ENCODE results near the gene INTS14. TPM values are rescaled to one million over a fixed set of nuclear protein-coding genes. Genes with fewer than 3 reads are reported as not detected.

INTS14 gene
- total RNA-seq, 1 experiment from 2014 or later, result 28.3 TPM

DNA sequence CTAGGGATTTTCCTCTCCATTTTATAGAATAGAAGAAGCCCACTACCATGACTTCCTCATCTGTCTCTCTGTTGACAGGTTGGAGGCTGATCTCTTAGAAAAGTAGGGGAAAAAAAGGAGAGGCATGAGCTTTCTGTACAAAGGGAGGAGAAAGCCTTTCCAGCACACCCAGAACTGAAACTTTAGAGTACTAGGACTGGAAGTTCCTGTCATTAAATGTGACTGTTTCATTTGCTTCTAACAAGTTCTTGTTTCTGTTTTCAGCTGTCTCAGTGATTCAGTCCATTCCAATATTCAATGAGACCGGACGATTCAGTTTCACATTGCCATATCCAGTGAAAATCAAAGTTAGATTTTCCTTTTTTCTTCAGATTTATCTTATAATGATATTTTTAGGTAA lies 39.0 kb downstream of the INTS14 start:
- no peaks in the 10 kb centered on the region for H3K4me1 Mint-ChIP-seq
- ChIA-PET CTCF (no interaction called here), POLR2A (no interaction called here)
- H3K27ac Mint-ChIP-seq, result no peak overlapping the region
- no peaks in the 10 kb centered on the region for H3K27me3 Mint-ChIP-seq (ENCODE audit: low read depth)
- peaks cover 51% of the 10 kb centered on the region for H3K36me3 Mint-ChIP-seq
- TF ChIP-seq GTF2I (CRISPR knock-in tag; conservative IDR thresholded peaks at IDR 0.05) (no peak), IRF2 (CRISPR knock-in tag; IDR thresholded peaks at IDR 0.05; ENCODE audit: borderline replicate concordance, low read depth) (no peak), ZNF416 (CRISPR knock-in tag; IDR thresholded peaks at IDR 0.05) (no peak), MYBL2 (CRISPR knock-in tag; IDR thresholded peaks at IDR 0.05) (no peak), CREB1 (CRISPR knock-in tag; IDR thresholded peaks at IDR 0.05) (no peak), ZNF423 (CRISPR knock-in tag; IDR thresholded peaks at IDR 0.05) (no peak), NR1H2 (CRISPR knock-in tag; IDR thresholded peaks at IDR 0.05) (no peak), ATF1 (CRISPR knock-in tag; IDR thresholded peaks at IDR 0.05) (no peak), NFATC4 (CRISPR knock-in tag; IDR thresholded peaks at IDR 0.05) (no peak), NFE2L1 (CRISPR knock-in tag; IDR thresholded peaks at IDR 0.05) (no peak), TCF7 (CRISPR knock-in tag; IDR thresholded peaks at IDR 0.05; ENCODE audit: low read depth) (no peak), NFYB (CRISPR knock-in tag; conservative IDR thresholded peaks at IDR 0.05; ENCODE audit: low read depth) (no peak), ZNF219 (CRISPR knock-in tag; IDR thresholded peaks at IDR 0.05; ENCODE audit: borderline replicate concordance) (no peak)
- TF ChIP-seq, protein P1, sequence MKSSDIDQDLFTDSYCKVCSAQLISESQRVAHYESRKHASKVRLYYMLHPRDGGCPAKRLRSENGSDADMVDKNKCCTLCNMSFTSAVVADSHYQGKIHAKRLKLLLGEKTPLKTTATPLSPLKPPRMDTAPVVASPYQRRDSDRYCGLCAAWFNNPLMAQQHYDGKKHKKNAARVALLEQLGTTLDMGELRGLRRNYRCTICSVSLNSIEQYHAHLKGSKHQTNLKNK (CRISPR knock-in tag; IDR thresholded peaks at IDR 0.05), result no peak
- TF ChIP-seq, protein P2, sequence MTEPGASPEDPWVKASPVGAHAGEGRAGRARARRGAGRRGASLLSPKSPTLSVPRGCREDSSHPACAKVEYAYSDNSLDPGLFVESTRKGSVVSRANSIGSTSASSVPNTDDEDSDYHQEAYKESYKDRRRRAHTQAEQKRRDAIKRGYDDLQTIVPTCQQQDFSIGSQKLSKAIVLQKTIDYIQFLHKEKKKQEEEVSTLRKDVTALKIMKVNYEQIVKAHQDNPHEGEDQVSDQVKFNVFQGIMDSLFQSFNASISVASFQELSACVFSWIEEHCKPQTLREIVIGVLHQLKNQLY (CRISPR knock-in tag; IDR thresholded peaks at IDR 0.05), result no peak
- no peak for DNase-seq (ENCODE audit: low spot score)
- ATAC-seq, result no peak
- H3K9me3 Mint-ChIP-seq, result no peaks in the 10 kb centered on the region
- H3K4me3 Mint-ChIP-seq, result no peak overlapping the region

DNA sequence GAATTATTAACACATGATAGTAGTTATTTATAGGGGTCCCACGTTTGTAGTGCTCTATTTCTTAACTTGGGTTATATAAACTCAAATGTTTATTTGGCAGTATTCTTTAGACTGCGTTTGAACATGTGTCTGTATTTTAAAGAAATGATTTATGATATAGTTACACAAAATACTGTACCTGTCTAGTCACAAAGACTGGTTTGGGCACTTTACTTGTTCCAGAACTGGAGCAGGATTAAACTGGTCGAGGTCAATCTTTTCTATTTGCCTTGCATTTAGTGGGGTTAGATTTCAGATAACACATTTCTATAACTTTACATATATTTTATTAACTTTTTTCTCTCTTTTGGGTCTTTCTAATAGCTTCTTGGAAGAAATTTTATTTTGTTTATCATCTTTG lies 41.2 kb downstream of the INTS14 start:
- Mint-ChIP-seq H3K9me3 (peaks cover 10% of the 10 kb centered on the region), H3K36me3 (peaks cover 73% of the 10 kb centered on the region), H3K4me1 (no peaks in the 10 kb centered on the region), H3K4me3 (no peak overlapping the region), H3K27ac (no peak overlapping the region), H3K27me3 (ENCODE audit: low read depth) (no peaks in the 10 kb centered on the region)
- POLR2A ChIA-PET, result no interaction called here
- CTCF ChIA-PET, result no interaction called here
- ATAC-seq (no peak), DNase-seq (ENCODE audit: low spot score) (no peak)
- TF ChIP-seq, protein P3, sequence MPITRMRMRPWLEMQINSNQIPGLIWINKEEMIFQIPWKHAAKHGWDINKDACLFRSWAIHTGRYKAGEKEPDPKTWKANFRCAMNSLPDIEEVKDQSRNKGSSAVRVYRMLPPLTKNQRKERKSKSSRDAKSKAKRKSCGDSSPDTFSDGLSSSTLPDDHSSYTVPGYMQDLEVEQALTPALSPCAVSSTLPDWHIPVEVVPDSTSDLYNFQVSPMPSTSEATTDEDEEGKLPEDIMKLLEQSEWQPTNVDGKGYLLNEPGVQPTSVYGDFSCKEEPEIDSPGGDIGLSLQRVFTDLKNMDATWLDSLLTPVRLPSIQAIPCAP (CRISPR knock-in tag; IDR thresholded peaks at IDR 0.05), result no peak
- TF ChIP-seq, protein P4, sequence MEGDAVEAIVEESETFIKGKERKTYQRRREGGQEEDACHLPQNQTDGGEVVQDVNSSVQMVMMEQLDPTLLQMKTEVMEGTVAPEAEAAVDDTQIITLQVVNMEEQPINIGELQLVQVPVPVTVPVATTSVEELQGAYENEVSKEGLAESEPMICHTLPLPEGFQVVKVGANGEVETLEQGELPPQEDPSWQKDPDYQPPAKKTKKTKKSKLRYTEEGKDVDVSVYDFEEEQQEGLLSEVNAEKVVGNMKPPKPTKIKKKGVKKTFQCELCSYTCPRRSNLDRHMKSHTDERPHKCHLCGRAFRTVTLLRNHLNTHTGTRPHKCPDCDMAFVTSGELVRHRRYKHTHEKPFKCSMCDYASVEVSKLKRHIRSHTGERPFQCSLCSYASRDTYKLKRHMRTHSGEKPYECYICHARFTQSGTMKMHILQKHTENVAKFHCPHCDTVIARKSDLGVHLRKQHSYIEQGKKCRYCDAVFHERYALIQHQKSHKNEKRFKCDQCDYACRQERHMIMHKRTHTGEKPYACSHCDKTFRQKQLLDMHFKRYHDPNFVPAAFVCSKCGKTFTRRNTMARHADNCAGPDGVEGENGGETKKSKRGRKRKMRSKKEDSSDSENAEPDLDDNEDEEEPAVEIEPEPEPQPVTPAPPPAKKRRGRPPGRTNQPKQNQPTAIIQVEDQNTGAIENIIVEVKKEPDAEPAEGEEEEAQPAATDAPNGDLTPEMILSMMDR (IDR thresholded peaks at IDR 0.05), result no peak
- TF ChIP-seq TCF7 (CRISPR knock-in tag; IDR thresholded peaks at IDR 0.05; ENCODE audit: low read depth) (no peak), ZNF396 (CRISPR knock-in tag; IDR thresholded peaks at IDR 0.05; ENCODE audit: borderline replicate concordance) (no peak), IRF2 (CRISPR knock-in tag; IDR thresholded peaks at IDR 0.05; ENCODE audit: borderline replicate concordance, low read depth) (no peak), JUN (CRISPR knock-in tag; IDR thresholded peaks at IDR 0.05) (no peak), GTF2I (CRISPR knock-in tag; conservative IDR thresholded peaks at IDR 0.05) (no peak), CREB1 (CRISPR knock-in tag; IDR thresholded peaks at IDR 0.05) (no peak), SOX15 (CRISPR knock-in tag; IDR thresholded peaks at IDR 0.05) (no peak), ATF1 (CRISPR knock-in tag; IDR thresholded peaks at IDR 0.05) (no peak), FOXJ3 (CRISPR knock-in tag; IDR thresholded peaks at IDR 0.05; ENCODE audit: borderline replicate concordance) (no peak), CREM (CRISPR knock-in tag; IDR thresholded peaks at IDR 0.05) (no peak)
- TF ChIP-seq, protein P5, sequence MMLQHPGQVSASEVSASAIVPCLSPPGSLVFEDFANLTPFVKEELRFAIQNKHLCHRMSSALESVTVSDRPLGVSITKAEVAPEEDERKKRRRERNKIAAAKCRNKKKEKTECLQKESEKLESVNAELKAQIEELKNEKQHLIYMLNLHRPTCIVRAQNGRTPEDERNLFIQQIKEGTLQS (CRISPR knock-in tag; conservative IDR thresholded peaks at IDR 0.05), result no peak
- TF ChIP-seq, protein P6, sequence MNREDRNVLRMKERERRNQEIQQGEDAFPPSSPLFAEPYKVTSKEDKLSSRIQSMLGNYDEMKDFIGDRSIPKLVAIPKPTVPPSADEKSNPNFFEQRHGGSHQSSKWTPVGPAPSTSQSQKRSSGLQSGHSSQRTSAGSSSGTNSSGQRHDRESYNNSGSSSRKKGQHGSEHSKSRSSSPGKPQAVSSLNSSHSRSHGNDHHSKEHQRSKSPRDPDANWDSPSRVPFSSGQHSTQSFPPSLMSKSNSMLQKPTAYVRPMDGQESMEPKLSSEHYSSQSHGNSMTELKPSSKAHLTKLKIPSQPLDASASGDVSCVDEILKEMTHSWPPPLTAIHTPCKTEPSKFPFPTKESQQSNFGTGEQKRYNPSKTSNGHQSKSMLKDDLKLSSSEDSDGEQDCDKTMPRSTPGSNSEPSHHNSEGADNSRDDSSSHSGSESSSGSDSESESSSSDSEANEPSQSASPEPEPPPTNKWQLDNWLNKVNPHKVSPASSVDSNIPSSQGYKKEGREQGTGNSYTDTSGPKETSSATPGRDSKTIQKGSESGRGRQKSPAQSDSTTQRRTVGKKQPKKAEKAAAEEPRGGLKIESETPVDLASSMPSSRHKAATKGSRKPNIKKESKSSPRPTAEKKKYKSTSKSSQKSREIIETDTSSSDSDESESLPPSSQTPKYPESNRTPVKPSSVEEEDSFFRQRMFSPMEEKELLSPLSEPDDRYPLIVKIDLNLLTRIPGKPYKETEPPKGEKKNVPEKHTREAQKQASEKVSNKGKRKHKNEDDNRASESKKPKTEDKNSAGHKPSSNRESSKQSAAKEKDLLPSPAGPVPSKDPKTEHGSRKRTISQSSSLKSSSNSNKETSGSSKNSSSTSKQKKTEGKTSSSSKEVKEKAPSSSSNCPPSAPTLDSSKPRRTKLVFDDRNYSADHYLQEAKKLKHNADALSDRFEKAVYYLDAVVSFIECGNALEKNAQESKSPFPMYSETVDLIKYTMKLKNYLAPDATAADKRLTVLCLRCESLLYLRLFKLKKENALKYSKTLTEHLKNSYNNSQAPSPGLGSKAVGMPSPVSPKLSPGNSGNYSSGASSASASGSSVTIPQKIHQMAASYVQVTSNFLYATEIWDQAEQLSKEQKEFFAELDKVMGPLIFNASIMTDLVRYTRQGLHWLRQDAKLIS (CRISPR knock-in tag; IDR thresholded peaks at IDR 0.05; ENCODE audit: borderline replicate concordance), result no peak
- TF ChIP-seq, protein P7, sequence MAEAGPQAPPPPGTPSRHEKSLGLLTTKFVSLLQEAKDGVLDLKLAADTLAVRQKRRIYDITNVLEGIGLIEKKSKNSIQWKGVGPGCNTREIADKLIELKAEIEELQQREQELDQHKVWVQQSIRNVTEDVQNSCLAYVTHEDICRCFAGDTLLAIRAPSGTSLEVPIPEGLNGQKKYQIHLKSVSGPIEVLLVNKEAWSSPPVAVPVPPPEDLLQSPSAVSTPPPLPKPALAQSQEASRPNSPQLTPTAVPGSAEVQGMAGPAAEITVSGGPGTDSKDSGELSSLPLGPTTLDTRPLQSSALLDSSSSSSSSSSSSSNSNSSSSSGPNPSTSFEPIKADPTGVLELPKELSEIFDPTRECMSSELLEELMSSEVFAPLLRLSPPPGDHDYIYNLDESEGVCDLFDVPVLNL (CRISPR knock-in tag; IDR thresholded peaks at IDR 0.05; ENCODE audit: borderline replicate concordance, low read depth), result no peak
- TF ChIP-seq, protein P8, sequence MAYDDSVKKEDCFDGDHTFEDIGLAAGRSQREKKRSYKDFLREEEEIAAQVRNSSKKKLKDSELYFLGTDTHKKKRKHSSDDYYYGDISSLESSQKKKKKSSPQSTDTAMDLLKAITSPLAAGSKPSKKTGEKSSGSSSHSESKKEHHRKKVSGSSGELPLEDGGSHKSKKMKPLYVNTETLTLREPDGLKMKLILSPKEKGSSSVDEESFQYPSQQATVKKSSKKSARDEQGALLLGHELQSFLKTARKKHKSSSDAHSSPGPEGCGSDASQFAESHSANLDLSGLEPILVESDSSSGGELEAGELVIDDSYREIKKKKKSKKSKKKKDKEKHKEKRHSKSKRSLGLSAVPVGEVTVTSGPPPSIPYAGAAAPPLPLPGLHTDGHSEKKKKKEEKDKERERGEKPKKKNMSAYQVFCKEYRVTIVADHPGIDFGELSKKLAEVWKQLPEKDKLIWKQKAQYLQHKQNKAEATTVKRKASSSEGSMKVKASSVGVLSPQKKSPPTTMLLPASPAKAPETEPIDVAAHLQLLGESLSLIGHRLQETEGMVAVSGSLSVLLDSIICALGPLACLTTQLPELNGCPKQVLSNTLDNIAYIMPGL (CRISPR knock-in tag; IDR thresholded peaks at IDR 0.05), result no peak
